Endothelial cell (in vitro differentiated cells): Measurements from ENCODE around the gene GTSF1L. TPM values are rescaled to one million over a fixed set of nuclear protein-coding genes. Genes with fewer than 3 reads are reported as not detected.

Experiments
- DNase-seq: peaks from one replicate; pipeline ENCODE4 v3.0.0; 2021; ENCODE audit warnings: low spot score
- H3K27ac Mint-ChIP-seq: one replicate; pipeline ENCODE4 v1.8.0; 2021; ENCODE audit warnings: mixed read lengths, inconsistent platforms; ENCODE audit not compliant: unreplicated experiment
- H3K27me3 Mint-ChIP-seq: one replicate; pipeline ENCODE4 v1.8.0; 2021; ENCODE audit warnings: mild to moderate bottlenecking, moderate library complexity, mixed read lengths, inconsistent platforms; ENCODE audit not compliant: unreplicated experiment
- H3K36me3 Mint-ChIP-seq: one replicate; pipeline ENCODE4 v1.8.0; 2021; ENCODE audit warnings: mild to moderate bottlenecking, low read depth, mixed read lengths, inconsistent platforms; ENCODE audit not compliant: unreplicated experiment
- H3K4me1 Mint-ChIP-seq: one replicate; pipeline ENCODE4 v1.8.0; 2021; ENCODE audit warnings: mild to moderate bottlenecking, mixed read lengths, inconsistent platforms; ENCODE audit not compliant: unreplicated experiment
- H3K4me3 Mint-ChIP-seq: one replicate; pipeline ENCODE4 v1.8.0; 2021; ENCODE audit warnings: mild to moderate bottlenecking, mixed read lengths, inconsistent platforms; ENCODE audit not compliant: unreplicated experiment
- H3K9me3 Mint-ChIP-seq: one replicate; pipeline ENCODE4 v1.8.0; 2021; ENCODE audit warnings: mixed read lengths, inconsistent platforms; ENCODE audit not compliant: unreplicated experiment
- total RNA-seq: library from RNA; stranded (reverse); fragmentation: NEBNext Ultra II Directional; extraction: Animal tissue kit (Norgen Biotek cat#: 25700); gene quantifications from one replicate; pipeline ENCODE4 v1.2.1, GENCODE V29; 2021; ENCODE audit not compliant: unreplicated experiment
- TF ChIP-seq, protein P1 (sequence below): fragments of 200-600 bp; sonication (generic); IDR thresholded peaks from one replicate; pipeline ENCODE4 v1.5.0; 2021; ENCODE audit warnings: antibody characterized with exemption; ENCODE audit not compliant: unreplicated experiment

The GTSF1L gene
- total RNA-seq, 1 donor from 2014 or later = not detected

DNA sequence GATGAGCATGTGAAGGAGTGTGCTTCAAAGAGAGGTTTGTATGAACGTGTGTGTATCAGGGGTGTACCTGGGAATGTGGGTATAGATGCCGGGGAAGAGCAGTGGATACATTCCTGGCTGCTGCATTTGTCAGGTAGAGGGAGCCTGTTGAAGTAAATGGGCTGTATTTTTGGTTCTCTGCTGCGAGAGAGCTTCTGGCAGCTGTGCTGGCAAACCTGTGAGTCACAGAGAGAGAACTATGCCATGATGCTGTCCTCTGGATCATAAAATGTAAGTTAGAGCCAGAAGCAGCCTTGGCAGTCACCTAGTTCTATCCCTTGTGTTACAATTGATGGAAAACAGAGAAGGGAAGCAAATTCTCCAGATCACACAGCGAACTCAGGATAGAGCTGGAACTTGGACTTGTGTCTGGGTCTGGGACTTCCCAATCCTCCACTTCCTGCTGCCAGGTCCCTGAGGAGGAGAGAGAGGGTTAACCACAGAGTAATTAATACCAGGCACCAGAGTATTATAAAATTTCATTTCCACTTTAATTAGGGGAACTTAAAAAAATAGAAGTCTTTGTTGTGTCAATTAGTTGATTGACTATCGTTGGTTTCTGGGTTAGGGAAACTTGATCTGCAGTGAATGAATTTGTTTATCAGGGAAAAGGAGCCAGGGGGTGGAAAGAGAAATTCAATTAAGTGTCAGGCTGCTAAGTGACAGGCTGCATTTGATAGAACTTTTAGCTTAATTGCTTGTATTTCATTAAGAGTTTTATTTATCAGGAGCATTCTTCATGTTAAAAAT lies 41.1 kb upstream of the GTSF1L start:
- no peaks in the 10 kb centered on the region for H3K9me3 Mint-ChIP-seq
- H3K4me3 Mint-ChIP-seq = no peak overlapping the region
- H3K27me3 Mint-ChIP-seq = no peaks in the 10 kb centered on the region

DNA sequence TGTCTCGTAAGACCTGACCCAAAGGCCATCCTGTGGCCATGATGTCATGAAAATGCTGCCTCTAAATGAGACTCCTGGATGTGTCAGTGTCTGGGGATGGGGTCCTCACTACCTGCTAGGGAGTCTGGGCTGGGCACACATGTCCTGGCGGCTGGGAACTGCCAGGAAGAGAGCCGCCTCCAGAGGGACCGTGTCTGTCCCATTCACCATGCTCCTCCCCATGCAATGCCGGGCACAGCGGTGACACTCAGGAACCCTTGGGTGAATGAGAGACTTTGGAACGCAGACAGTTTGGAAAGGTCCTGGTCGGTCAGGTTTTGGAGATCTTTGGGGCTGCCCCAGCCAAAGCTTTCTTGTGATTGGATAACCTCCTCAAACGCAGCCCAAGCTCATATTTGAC lies 40.1 kb upstream of the GTSF1L start:
- DNase-seq = no peak
- no peaks in the 10 kb centered on the region for H3K4me1 Mint-ChIP-seq
- H3K4me3 Mint-ChIP-seq = no peak overlapping the region
- peaks cover 1% of the 10 kb centered on the region for H3K27me3 Mint-ChIP-seq
- TF ChIP-seq, protein P1, sequence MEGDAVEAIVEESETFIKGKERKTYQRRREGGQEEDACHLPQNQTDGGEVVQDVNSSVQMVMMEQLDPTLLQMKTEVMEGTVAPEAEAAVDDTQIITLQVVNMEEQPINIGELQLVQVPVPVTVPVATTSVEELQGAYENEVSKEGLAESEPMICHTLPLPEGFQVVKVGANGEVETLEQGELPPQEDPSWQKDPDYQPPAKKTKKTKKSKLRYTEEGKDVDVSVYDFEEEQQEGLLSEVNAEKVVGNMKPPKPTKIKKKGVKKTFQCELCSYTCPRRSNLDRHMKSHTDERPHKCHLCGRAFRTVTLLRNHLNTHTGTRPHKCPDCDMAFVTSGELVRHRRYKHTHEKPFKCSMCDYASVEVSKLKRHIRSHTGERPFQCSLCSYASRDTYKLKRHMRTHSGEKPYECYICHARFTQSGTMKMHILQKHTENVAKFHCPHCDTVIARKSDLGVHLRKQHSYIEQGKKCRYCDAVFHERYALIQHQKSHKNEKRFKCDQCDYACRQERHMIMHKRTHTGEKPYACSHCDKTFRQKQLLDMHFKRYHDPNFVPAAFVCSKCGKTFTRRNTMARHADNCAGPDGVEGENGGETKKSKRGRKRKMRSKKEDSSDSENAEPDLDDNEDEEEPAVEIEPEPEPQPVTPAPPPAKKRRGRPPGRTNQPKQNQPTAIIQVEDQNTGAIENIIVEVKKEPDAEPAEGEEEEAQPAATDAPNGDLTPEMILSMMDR = no peak
- peaks cover 4% of the 10 kb centered on the region for H3K36me3 Mint-ChIP-seq
- no peak overlapping the region for H3K27ac Mint-ChIP-seq
- H3K9me3 Mint-ChIP-seq = no peaks in the 10 kb centered on the region

More for the DNA sequence above, 41.1 kb upstream of the GTSF1L start:
- no peaks in the 10 kb centered on the region for H3K4me1 Mint-ChIP-seq
- no peak for DNase-seq
- TF ChIP-seq, protein P1 = no peak
- H3K36me3 Mint-ChIP-seq = peaks cover 4% of the 10 kb centered on the region
- H3K27ac Mint-ChIP-seq = no peak overlapping the region

DNA sequence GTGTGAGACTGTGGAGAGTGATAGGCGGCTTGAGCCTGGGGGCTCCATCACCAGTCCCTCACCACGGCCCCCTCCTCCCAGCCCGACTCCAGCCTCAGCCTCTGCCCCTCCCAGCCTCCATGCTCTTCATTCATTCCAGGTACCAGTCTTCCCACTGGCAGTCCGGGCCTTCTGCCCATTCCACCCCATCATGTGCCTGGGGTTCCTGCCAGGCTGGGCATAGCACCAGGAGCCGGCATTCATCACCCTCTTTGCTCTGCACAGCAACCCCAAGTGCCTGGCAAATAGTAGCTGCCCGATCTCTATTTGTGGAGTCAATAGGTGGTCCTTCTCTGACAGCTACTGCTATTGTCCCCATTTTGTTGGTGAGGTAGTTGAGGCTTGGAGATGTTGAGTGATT lies 39.6 kb upstream of the GTSF1L start:
- no peaks in the 10 kb centered on the region for H3K9me3 Mint-ChIP-seq
- TF ChIP-seq, protein P1 = no peak
- H3K27me3 Mint-ChIP-seq = peaks cover 3% of the 10 kb centered on the region
- H3K4me1 Mint-ChIP-seq = no peaks in the 10 kb centered on the region
- peaks cover 2% of the 10 kb centered on the region for H3K36me3 Mint-ChIP-seq
- DNase-seq = no peak
- no peak overlapping the region for H3K4me3 Mint-ChIP-seq
- H3K27ac Mint-ChIP-seq = no peak overlapping the region

DNA sequence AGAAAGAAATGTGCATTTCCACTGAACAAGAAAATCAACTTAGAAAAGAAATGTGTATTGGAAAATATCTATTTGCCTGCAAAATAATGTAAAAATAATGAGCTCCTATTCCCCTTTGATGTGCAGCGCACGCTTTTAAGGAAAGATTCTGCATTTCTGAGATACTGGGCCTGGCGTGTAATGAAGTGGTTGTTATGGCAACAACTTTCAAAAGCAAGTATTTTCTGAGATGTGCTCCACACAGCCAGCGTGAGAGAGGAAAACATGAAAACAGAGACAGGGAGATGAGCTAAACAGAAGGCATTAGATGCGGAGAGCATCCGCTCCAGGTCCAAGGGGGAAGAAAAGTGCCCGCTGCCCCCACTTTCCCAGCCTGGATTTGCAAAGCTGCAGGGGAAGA lies 39.1 kb upstream of the GTSF1L start:
- H3K4me1 Mint-ChIP-seq = no peaks in the 10 kb centered on the region
- H3K9me3 Mint-ChIP-seq = no peaks in the 10 kb centered on the region
- peak overlapping the region; percentile 14 for H3K27ac Mint-ChIP-seq
- TF ChIP-seq, protein P1 = no peak
- no peak overlapping the region for H3K4me3 Mint-ChIP-seq
- no peak for DNase-seq
- no peaks in the 10 kb centered on the region for H3K36me3 Mint-ChIP-seq
- H3K27me3 Mint-ChIP-seq = peaks cover 3% of the 10 kb centered on the region

DNA sequence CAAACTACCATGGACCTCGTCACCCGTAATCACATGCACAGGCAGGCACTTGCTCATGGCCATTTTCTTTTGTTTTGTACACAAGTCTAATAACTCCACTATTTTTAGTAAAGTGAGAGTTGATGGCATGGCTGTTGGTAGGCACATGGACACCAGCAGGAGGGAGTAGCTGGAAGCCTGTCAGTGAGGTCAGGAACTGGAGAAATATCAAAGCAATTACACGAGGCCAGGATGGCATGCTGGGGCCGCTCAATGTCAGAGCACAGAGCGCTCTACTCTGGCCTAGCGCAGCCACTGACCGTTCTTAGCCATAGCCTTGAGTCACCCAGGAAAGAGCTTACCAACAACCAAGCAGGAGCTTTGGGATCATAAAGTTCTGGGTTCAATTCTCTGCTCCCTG lies 36.1 kb upstream of the GTSF1L start:
- TF ChIP-seq, protein P1 = no peak
- peaks cover 5% of the 10 kb centered on the region for H3K27me3 Mint-ChIP-seq
- no peaks in the 10 kb centered on the region for H3K9me3 Mint-ChIP-seq
- DNase-seq = no peak
- H3K36me3 Mint-ChIP-seq = no peaks in the 10 kb centered on the region
- H3K4me3 Mint-ChIP-seq = no peak overlapping the region
- no peaks in the 10 kb centered on the region for H3K4me1 Mint-ChIP-seq
- no peak overlapping the region for H3K27ac Mint-ChIP-seq
